CD4-positive, alpha-beta T cell treated with Interleukin-15 for 1 hour (primary cell): ENCODE results near the gene RARG.
A peak's percentile ranks its signal among the peaks of the same experiment; 100 is the strongest.
"Not testable (repeated sequence)": the region's sequence is repeated elsewhere in the genome, so short reads cannot be mapped to it uniquely, and the experiment has no call there.

ENCODE experiments used
- DNase-seq: peaks from one replicate; pipeline ENCODE4 v3.0.0-alpha.2; 2020

RARG gene

DNA sequence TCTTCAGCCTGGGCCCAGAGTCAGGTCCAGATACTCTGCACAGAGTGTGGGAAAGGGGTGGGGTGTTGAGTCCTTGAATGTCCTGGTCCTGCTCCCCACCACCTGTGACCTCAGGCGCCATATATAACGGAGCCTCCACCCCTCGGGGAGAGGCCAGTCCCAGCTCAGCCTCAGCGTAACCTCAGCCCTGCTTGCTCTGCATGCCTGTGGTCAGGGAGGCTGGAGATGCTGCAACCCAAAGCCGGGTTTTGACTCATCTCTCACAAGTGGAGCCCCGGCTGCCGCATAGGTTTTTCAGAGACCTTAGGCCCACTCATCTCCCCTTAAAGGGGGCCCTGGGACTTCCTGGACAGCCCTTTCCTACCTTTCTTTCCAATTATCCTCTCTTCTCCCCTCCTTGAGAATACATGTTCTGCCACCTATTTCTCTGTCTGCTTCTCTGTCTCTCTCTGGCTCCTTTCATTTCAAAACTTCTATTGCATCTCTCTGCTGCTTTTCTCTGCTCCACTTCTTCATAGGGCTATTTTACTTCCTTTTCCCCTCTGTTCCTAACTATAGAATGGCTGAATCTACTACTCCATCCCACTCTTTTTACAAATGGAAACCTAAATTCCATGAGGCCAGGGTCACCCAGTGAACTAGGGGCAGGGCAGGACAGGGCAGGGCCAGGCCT, 26.1 kb downstream of the RARG start:
- DNase-seq, result peak; percentile 56

DNA sequence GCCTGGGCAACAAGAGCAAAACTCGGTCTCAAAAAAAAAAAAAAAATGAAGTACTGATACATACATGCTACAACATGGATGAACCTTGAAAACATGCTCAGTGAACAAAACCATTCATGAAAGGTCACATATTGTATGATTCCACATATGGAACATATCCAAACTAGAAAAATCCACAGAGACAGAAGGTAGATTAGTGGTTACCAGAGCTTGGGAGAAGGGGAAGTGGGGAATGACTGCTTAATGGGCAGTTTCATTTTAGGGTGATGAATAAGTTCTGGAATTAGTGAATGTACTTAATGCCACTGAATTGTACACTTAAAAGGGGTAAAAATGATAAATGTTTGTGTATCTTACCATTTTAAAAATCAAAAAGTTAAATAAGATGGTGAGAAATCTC, 27.7 kb downstream of the RARG start:
- no peak for DNase-seq

DNA sequence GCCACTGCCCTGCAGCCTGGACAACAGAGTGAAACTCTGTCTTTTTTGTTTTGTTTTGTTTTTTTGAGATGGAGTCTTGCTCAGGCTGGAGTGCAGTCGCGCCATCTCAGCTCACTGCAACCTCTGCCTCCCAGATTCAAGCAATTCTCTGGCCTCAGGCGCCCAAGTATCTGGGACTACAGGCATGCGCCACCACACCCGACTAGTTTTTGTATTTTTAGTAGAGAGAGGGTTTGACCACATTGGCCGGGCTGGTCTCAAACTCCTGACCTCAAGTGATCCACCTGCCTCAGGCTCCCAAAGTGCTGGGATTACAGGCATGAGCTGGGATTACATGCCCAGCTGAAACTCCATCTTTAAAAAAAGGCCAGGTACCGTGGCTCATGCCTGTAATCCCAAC, 29.7 kb downstream of the RARG start:
- not testable (repeated sequence) for DNase-seq

DNA sequence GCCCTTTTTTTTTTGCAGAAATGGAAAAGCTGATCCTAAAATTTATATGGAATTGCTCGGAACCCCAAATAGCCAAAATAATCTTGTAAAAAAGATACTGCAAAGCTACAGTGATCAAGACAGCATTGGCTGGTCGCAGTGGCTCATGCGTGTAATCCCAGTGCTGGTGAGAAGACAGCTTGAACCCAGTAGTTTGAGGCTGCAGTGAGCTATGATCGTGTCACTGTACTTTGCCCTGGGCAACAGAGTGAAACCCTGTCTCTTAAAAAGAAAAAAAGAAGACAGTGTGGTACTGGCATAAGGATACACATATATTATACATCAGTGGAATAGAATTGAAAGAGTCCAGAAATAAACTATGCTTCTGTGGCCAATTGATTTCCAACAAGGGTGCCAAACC, 30.4 kb downstream of the RARG start:
- DNase-seq, result no peak

DNA sequence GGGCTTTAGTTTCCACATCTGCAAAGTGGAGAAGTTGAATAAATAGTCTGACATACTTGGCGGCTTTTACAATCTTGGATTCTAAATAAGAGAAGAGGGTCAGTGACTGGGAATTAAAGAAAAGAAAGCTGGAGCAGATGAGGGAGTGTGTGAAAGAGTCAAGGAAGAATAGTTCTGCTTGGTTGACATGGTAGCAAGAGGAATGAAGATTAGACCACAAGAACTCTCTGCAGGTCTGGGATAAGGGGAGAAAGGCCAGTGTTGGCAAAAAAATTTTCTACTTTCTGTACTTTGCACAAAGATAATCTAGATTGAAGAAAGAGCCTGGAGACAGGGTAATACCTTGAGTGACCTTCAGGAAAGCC, 30.9 kb downstream of the RARG start:
- DNase-seq, result no peak

DNA sequence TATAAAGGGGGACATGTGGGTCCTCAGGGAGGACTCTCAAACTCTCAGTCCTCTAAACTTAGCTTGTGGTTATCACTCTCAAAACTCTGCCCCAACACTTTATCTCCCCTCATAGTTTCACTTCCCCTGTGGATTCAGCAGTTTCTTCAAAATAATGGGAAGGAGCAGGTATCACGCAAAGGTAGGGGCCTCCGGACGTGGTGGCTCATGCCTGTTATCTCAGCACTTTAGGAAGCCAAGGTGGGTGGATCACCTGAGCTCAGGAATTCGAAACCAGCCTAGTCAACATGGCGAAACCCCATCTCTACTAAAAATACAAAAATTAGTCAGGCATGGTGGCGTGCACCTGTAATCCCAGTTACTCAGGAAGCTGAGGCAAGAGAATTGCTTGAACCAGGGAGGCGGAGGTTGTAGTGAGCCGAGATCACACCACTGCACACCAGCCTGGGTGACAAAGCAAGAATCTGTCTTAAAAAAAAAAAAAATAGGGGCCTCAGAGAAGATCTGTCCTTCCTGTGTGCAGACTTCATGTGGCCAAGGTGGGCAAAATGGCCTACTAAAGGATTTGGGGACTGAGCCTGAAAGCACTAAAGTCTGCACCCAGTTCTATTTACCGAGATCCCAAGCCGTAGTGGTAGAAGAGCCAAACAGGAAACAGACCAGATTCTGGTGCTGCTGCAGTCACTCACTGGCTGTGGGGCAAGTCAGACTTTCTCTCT, 31.4 kb downstream of the RARG start:
- DNase-seq, result no peak

DNA sequence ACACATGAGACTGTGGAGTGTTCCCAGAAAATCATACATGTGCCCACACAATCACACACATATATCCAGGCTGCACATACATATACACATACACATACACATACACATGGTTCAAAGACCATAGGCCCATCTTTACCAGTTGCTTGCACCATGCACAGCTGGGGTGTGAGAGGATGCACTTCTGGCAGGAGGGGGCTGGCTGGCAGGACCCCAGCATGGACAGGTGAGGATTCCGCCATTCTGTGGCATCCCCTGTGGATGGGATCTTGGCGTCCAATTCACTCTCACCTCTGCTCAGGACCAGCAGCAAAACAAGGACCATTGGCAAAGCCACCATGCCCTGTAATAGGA, 31.9 kb downstream of the RARG start:
- DNase-seq, result no peak

DNA sequence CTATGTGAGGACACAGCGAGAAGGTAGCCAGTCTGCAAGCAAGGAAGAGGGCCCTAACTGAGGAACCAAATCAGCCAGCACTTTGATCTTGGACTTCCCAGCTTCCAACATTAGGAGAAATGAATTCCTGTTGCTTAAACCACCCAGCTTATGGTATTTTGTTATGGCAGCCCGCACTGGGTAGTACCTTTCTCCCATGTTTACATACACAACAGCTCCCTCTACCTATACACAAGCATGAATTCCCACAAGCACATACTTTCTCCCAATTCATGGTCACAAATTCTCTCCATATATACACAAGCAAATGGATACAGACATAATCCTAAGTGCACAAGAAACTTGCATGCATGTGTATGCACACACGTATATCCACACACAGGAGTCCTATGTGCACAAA, 32.3 kb downstream of the RARG start:
- DNase-seq, result no peak

DNA sequence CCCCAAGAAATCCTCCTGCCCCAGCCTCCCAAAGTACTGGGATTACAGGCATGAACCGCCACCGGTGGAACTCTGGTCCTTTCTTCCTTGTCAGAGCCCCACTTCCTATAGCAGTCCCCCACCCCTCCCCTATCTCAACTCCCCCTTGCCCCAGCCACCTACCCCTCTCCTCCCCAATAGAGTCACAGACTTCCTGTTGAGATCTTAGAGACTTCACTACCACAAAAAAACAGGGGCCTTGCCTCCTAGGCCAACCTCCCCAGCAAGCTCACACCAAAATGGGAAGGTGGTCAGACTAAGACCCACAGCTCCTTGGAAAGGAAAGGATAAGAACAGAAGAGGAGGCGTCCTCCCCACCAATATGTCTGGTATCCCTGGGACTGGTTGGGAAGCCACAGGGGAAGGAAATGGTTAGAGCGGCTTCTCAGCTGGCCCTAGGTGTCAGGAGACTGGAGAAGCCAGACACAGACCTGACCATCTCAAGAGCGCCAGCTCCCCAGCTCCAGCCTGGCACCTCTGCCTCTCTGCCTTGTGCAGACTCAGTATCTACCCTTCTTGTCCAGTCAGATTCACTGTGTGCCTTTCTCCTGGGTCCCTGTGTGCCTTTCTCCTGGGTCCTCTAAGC, 33.4 kb downstream of the RARG start:
- DNase-seq, result peak; percentile 32

DNA sequence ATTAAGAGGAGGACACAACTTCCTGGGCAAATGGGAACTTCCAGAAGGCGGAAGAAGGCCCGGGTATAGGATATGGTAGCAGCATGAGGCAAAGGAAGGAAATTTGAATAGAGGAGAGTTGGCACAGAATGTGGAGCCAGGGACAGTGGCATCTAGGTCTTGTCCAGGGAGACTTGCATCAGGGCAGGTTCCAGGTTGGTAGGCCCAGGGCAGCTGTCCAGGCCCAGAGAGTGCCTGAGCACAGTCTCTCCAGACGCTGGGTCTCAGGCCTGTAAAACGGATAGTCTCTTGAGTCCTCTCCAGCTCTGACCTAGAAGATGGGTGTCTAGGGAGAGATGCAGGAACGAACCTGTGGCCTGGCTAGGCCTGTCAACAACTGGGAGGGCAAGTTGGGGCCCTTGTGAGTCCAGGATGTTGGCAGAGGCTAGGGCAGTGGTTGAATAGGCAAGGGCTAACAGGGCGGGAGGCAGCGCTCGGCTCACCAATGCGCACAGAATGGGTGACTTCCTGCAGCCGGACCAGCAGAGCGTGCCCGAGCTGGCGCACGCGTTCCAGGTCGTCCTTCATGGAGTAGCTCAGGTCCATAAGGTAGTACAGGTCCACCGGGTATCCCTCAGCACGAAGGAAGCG, 34.9 kb downstream of the RARG start:
- DNase-seq, result no peak

DNA sequence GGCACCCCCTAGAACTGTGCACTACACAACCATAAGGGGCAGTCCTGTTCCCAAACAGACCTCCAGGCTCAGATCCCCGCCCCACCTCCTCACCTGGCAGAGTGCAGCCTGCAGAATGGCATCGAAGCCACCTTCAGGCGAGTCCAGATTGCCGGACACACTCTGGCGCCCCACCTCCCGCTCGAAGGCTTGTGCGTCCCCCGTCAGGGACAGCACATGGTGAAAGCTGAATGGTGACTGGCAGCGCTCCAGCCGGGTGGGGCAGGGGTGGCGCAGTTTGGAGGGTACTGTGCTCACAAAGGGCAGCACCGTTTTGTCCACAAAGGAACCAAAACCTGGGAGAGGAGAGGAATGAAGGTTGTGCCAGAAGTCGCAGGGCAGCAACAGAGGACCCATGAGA, 35.5 kb downstream of the RARG start:
- DNase-seq, result no peak

DNA sequence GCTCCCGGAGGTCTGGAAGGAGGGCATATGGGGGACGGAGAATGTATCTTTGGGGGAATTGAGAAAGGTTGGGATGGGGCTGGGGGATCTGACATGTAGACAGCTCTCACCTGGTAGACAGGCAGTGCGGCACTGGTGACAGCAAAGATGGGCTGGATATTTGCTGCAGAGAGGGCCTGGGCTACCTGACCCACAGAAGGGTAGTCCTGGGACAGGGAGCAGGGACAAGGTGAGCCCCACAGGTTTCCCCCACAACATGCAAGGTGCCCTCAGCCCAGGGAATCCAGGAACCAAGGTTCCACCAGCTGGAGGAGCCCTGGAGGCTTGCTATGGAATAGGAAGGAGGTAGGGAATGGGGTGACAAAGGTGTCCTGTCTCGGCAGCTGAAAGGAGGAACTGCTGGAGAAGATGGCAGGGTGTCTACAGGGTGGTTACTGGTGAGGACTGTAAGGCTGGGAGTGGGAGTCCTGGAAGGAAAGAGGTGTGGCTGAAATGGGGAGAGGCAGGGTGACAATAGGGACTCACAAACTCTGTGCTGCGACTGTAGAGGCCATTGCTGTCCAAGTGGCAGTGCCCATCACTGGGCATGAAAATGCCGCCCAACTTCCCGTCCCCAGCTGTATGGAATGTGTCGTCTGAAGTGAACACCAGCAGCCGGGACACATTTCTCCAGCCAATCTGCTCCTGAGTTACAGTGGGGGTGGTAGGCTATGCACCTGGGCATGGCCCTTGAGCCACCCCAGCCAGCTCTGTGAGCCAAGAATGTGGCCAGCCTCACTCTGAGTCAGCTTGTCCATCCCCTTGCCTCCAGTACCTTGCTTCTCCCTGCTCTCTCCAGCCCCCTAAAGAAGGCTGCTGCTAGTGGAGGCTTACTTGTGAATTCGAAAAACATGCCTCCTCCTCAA, 36.2 kb downstream of the RARG start:
- no peak for DNase-seq

DNA sequence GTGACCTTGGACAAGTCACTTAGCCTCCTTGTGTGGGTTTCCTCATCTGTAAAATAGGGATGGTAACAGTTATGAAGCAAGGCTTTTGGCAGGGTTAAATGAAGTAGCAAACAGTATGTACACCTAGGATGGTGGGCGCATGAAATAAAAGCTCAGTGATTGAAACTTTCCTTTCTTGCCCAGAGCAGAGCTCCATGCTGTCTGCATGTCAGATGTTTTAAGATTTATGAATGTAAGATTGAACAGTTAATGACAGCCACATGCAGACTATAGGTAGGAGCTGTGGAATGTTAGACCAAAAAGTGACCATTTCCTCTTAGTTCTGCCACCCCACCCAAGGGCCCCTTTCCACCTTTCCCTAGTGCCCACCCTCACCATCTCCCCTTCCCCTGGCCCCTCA, 37.0 kb downstream of the RARG start:
- no peak for DNase-seq

DNA sequence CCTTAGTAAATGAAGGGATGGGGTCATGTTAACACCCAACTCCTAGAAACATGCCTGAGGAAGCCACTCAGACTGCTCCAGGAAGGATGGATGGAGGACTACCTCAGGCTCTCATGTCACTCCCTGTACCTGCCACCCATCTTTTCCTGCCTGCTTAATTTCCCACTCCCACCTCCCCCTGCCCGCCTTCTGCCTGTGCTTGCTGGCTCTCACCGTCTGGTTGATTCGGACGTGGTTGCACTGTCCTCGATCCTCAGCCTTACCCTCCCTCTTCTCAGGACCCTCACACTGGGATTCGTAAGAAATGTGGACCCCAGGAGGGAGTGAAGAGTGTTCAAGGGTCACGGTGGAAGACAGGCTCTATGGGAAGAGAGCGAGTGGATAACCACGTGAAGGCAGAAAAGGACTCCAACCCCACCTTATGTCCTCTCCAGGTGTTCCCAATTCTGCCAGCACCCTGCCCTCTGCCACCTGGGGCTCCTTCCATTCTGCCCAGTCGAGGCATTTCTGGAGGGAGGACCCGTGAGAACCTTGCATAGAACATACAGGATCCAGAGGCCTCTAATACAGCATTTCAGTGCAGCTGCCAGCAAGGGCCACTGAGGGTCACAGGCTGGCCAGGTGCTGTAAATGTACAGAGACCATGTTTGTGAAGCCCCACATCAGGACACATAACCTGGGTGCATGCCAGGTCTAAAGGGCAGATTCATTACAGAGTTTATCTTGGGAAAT, 37.9 kb downstream of the RARG start:
- DNase-seq, result no peak

DNA sequence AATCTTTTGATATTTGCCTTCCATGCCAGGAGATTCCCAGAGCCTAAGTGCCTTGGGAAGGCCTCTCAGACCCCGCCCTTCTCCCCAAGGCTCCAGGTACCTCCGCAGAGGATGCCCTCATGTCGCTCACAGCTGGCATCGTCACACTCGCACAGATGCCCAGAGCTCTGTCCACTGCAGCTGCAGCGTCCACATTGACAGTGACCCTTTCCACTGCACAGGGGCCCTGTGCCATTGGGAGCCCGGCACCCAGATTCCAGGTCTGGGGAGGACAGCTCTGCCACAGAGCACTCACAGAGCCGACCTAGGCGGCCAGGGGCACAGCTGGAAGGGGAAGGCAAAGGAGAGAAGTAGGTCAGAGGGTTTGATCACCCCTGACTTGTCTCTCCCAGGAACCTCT, 39.0 kb downstream of the RARG start:
- no peak for DNase-seq

DNA sequence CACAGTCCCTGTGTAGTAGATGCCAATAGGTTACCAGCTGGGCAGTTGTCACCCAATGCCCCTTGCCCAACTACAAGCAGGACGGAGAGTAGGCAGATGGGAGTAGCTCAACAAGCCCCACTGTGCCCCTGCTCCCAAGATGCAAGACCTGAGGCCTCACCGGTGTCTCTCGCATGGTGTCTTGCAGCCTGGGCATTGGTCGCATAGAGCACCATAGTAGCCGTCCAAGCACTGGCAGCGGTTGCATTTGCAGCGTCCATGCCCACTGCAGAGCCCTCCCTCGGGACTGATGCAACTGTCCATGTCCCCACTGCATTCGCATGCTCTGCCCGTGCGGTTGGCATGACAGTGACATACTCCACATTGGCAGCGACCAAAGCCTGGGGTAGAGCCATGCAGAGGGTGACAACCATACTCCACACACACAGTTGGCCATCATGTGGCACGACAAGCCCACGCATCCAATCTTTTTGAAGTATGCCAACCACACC, 39.4 kb downstream of the RARG start:
- no peak for DNase-seq

DNA sequence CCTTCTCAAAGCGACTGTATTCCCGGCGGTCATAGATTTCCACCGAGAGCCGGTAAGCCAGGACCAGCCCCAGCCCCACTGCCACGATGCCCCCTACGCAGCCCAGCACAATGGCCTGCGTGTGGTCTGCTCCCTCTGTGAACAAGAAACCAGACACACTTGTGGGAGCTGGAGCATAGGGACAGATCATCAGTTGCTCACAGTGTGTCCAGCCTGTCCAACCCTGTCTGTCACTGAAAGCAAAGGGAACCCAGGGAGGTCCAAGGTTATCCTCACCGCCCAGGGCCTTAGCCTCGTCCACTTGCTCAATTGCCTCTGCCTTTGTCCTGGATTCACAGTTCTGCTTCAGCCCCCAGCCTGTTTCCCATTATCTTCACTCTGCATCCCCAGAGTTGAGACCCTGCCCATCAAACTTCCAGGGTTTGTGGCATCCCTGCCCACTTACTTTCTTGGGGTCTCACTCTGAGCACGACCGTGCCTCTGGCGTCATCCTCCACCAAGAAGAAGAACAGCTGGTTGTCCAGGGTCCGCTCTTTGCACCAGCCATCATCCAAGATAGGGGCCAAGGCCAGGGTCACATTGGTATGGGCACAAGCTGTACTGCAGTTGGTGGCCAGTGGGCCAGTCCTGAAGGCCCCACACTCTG, 40.0 kb downstream of the RARG start:
- DNase-seq, result no peak

DNA sequence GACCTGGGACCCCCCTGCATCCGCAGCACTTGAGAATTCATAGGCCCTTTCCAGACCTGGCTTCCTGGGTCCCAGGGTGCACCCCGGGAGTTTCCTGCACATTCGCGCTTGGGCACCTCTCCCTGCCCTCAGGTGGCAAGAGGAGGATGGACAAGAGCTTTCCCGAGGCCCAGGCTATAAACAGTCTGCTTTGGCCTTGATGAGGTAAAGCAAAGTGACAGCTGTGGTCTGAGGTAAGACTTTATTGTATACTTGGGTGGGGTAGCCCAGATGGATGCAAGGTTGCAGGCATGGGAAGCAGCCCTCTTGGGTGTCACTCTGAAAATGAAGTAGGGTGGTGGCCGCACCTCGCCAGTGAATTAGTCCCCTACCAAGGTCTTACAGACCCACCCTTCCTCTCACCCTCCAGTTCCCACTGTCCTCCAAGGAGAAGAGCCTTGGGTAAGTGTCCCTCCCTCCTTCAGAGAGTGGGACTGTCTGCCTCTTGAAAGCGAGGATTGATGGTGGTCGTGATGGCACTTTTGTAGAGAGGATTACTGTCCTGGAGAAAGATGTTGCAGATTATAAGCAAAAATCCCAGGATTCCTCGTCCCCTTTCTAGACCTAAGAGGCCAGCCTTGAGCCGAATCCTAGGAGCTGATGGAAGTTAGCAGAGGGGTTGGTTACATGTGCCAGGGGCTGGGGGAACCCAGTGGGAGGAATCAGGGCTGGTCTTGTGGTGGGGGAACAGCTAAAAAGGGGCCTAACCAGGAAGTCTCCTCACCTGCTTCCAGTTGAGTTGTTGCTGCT, 40.7 kb downstream of the RARG start:
- DNase-seq, result no peak

DNA sequence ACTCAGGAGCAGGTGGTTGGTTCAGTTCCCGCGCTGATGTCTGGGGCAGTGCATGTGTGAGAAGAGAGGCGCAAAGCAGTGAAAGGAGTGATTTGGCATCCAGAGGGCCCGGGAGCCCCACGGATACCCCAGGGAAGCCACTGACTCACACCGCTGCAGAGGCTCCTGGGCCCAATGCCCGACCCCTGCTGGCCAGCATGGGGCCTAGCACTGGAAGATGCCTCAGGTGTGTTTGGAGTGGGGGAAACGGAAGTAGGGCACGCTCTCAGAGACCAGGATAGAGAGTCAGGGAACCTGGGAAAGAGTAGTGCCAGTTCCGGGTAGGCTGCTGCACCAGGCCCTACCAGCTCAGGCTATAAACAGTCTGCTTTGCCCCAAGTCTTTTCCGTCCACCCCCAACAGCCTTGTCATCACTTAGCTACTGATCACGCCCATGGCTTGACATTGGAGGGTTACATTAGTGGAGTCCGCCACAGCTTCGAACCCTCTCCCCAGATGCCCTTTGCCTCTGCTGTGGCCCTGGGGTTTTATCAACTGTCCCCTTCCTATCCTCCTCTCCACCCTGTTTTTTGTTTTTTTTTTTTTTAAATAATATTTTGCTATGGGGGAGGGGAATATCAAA, 41.8 kb downstream of the RARG start:
- peak; percentile 43 for DNase-seq
